ENCODE measurements around the gene AGFG2.
"Not testable (repeated sequence)": the region's sequence is repeated elsewhere in the genome, so short reads cannot be mapped to it uniquely, and the experiment has no call there.

The AGFG2 gene

DNA sequence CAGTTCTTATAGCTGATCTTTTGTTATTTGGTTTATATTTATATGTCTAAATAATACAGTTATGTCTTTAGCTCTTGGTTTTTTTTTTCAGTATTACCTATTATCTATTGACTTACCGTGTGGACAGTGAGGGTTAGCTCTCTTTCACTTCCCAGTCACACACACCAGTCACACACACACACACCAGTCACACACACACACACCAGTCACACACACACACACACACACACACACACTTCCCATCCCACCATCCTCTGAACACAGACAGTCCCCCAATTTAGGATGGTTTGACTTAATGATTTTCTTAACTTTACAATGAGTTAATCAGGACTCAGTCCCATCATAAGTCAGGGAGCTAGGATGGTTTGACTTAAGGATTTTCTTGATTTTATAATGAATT lies 18.9 kb upstream of the AGFG2 start:
- in situ Hi-C loops (cut with MboI; ENCODE audit: low sequenced_read_pairs): no loop called here

DNA sequence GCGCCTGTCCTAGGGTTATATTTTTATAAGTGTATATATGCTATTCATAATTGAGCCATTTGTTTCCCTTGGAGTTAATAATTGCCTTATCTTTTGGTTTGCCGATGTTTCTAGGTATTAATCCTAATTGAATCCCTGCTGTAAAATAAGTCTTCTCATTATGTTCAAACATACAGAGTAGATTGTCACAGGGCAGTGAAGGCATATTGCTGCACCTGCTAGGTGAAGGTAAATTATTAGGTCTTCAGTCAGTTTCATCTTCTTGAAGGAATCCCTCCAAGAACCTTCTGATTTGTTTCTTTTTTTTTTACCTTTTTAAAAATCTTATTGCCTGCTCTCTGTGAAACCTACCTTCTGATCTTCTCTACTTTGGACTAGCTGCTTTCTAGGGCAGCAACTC lies 17.9 kb upstream of the AGFG2 start:
- in situ Hi-C loops (cut with MboI; ENCODE audit: low sequenced_read_pairs): no loop called here

DNA sequence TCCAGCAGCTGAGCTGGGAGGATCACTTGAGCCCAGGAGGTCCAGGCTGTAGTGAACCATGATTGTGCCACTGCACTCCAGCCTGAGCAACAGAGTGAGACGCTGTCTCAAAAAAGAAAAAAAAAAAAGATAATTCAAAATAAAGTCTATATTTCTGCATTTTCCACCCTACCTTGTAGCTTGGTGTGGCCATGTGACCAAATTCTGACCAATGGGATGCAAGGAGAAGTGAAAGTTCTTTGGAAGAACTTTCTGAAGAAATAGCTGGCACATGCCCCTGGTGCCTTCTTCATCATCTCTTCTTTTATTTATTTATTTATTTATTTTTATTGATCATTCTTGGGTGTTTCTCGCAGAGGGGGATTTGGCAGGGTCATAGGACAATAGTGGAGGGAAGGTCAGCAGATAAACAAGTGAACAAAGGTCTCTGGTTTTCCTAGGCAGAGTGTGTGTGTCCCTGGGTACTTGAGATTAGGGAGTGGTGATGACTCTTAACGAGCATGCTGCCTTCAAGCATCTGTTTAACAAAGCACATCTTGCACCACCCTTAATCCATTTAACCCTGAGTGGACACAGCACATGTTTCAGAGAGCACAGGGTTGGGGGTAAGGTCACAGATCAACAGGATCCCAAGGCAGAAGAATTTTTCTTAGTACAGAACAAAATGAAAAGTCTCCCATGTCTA lies 17.0 kb upstream of the AGFG2 start:
- in situ Hi-C loops (cut with MboI; ENCODE audit: low sequenced_read_pairs): not testable (repeated sequence)

DNA sequence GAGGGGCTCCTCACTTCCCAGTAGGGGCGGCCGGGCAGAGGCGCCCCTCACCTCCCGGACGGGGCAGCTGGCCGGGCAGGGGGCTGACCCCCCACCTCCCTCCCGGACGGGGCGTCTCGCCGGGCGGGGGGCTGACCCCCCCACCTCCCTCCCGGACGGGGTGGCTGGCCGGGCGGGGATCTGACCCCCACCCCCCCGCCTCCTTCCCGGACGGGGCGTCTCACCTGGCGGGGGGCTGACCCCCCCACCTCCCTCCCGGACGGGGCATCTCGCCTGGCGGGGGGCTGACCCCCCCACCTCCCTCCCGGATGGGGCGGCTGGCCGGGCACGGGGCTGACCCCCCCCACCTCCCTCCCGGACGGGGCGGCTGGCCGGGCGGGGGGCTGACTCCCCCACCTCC lies 15.8 kb upstream of the AGFG2 start:
- in situ Hi-C loops (cut with MboI; ENCODE audit: low sequenced_read_pairs): not testable (repeated sequence)

DNA sequence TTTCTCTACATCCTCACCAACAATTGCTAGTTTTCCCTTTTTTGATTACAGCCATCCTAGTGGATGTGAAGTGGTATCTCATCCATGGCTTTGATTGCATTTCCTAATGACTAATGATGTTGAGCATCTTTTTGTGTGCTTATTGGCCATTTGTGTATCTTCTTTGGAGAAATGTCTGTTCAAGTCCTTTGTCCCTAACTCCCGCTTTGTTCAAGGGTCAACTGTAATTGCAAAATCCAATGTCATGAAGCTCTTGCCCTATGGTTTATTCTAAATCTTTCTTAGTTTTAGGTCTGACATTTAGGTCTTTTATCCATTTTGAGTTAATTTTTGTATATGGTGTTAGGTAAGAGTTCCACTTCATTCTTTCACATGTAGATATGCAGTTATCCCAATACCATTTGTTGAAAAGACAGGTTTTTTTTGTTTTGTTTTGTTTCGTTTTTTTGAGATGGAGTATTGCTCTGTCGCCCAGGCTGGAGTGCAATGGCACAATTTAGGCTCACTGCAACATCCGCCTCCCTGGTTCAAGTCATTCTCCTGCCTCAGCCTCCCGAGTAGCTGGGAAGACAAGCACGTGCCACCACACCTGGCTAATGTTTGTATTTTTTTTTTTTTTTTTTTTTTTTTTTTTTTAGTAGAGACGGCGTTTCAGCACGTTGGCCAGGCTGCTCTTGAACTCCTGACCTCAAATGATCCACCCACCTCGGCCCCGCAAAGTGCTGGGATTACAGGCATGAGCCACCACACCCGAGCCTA lies 10.7 kb upstream of the AGFG2 start:
- in situ Hi-C loops (cut with MboI; ENCODE audit: low sequenced_read_pairs): not testable (repeated sequence)

DNA sequence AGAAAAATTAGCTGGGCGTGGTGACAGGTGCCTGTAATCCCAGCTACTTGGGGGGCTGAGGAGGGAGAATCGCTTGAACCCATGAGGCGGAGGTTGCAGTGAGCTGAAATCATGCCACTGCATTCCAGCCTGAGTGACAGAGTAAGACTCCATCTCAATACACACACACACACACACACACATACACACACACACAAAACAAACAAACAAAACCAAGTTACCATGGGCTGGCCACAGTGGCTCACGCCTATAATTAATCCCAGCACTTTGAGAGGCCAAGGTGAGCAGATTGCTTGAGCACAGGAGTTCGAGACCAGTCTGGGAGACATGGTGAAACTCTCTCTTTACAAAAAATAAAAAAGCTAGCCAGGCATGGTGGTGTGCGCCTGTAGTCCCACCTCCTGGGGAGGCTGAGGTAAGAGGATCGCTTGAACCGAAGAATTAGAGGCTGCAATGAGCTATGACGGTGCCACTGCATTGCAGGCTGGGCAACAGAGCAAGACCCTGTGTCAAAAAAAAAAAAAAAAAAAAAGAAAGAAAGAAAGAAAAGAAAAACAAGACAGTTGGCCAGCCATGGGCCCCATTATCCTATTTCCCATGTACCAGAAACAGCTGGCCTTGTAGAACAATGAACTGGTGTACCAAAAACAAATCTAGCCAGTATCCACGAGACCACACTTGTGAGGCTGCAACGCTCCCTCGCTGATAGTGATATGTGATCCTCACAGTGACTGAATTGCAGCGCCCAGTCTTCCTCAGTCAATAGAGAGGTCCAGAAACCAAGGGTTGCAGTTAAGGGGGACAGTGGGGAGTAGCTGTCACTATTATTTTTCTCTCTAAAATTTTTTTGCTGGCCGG lies 6.6 kb upstream of the AGFG2 start:
- in situ Hi-C loops (cut with MboI; ENCODE audit: low sequenced_read_pairs): no loop called here

DNA sequence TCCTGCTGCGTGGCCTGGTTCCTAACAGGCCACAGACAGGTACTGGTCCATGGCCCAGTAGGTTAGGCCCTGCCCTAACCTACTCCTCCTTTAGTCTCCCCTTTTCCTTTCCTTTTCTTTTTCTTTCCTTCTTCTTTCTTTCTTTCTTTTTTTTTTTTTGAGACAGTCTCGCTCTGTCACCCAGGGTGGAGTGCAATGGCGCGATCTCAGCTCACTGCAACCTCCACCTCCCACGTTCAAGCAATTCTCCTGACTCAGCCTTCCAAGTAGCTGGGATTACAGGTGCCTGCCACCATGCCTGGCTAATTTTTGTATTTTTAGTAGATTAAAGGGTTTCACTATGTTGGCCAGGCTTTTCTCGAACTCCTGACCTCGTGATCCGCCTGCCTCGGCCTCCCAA lies 3.0 kb upstream of the AGFG2 start:
- in situ Hi-C loops (cut with MboI; ENCODE audit: low sequenced_read_pairs): not testable (repeated sequence)

DNA sequence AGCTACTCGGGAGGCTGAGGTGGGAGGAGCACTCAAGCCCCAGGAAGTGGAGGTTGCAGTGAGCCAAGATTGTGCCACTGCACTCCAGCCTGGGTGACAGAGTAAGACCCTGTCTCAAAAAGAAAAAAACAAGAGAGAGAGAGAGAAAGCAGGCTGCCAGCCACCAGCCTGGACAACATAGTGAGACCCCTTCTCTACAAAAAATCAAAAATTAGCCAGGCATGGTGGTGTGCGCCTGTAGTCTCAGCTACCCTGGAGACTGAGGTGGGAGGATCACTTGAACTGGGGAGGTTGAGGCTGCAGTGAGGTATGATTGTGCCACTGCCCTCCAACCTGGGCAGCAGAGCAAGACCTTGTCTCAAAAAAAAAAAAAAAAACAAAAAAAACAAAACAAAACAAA lies 2.3 kb upstream of the AGFG2 start:
- in situ Hi-C loops (cut with MboI; ENCODE audit: low sequenced_read_pairs): not testable (repeated sequence)

DNA sequence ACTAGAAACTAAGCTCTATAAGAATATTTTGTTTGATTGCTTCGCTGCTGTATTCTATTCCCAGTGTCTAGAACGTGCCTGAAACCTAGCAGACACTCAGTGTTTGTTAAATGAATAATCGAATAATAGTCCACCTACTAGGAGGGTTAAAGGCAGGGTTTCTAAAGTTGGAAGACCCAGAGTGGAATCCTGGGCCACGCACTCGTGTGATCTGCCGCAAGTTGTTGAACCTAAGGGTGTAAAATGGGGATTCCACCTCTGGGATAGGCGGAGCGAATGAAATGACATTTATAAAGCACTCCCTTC lies 702 bp upstream of the AGFG2 start:
- in situ Hi-C loops (cut with MboI; ENCODE audit: low sequenced_read_pairs): no loop called here

DNA sequence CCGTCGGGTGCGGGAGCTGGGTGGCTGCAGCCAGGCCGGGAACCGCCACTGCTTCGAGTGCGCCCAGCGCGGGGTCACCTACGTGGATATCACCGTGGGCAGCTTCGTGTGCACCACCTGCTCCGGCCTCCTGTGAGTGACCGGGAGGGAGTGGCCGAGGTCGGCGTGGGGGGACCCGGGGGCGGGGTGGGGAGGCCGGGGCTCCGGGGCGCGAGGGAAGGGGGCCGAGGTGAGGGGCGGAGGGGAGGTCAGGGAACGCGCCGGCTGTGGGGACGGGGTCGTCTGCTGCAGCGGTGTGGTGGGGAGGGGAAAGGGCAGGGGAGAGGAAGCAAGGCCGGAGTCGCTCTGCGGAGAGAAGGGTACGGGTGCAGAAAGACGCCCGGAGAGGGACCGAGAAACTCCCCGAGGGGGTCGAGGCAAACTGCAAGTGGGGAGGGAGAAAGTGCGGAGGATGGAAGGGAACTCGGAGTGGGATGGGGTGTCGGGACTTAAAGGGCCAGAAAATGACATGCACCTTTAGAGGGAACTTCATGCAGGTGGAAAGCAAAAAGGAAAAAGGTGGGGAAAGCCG lies 518 bp downstream of the AGFG2 start:
- in situ Hi-C loops (cut with MboI; ENCODE audit: low sequenced_read_pairs): no loop called here

DNA sequence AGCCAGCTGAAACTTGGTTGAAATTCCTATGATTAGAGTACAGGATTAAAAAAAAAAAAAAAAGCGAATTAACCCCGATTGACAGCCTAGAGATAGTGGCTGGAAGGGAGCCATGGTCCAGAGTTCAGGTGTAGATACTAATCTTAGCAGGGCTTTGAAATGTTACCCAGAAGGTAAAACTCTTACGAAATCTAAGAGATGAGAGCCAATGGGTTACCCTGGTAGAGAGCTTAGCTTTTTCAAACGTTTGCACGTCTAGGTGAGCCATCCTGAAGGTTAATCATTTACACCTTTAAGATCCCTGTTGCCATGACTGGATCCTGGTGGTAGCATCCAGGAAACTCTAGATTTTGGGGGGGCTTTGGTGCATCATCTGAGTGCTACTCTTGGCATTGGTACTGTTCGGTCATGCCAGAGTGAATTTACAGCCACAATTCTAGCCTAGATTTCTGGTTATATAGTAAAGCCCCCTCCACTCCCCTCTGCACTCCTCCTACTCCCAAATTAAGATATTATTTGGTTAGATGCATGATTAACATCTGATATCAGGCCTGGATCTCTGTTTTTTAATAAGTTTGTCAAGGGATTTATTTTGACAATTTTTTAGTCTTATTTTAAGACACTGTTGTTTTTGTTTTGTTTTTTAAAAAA lies 1.2 kb downstream of the AGFG2 start:
- in situ Hi-C loops (cut with MboI; ENCODE audit: low sequenced_read_pairs): no loop called here

DNA sequence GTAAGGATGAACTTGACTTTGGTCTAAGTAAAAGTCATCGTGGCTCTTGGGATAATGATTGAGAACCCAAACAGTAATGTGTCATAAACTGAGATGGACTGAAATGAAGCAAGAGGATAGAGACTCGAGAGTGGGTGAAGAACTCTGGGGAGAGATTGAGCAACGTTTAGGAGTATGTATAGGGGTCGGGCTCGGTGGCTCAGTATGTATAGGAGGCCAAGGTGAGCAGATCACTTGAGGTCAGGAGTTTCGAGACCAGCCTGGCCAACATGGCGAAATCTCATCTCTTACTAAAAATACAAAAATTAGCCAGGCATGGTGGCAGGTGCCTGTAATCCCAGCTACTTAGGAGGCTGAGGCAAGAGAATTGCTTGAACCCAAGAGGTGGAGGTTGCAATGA lies 2.3 kb downstream of the AGFG2 start:
- in situ Hi-C loops (cut with MboI; ENCODE audit: low sequenced_read_pairs): not testable (repeated sequence)

DNA sequence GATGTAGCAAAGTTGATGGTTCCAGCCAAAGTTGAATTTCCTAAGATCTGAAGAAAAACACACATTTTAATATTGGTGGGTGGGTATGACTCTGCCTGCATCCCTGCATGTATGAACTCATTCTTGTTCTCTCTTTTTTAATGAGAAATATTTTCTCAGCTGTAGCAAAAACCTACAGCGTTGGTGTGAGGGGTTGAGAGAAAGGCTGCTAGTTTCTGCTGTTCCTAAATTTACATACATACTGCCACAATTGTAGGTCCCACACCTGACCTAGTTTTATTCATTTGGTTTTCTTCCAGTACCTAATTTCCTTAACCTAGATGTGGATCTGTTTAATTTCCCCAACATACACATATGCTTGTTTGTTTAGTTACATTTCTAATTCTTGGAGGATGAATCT lies 4.6 kb downstream of the AGFG2 start:
- in situ Hi-C loops (cut with MboI; ENCODE audit: low sequenced_read_pairs): no loop called here

DNA sequence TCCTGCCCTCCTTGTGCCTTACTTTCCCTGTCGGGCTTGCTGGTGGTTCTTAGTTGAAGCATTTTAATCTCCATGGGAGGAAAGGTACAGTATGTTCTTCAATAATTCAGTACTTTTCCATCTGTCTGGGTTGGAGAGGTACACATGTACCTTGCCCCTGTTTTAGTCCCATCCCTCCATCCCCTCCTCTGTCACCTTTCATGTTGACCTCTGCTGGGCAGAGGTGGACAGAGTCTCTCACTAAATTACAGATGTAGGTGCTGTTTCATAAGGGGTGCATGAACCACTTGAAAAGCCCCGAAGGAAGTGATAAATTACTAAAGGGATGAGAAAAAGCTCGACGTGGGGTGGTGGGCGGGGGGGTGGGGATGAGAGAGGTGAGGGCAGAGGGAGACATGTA lies 5.4 kb downstream of the AGFG2 start:
- in situ Hi-C loops (cut with MboI; ENCODE audit: low sequenced_read_pairs): no loop called here

DNA sequence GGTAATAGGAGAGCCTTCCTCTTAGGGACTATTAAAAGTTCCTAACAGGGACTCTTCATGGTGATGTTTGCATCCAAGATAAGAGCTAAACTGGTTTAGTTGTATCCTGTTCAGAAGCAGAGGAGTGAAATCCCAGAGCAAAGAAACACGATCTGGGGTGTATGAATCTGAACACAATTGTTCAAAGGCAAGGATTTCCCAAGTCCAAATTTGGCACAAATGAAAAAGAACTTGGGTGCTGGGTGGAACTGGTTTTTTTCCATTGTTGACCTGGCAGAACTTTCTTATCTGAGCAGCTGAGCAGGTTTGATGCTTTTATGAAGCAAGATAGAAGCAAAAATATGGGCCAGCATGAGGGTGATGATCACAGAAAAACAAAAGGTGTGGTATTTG lies 6.0 kb downstream of the AGFG2 start:
- in situ Hi-C loops (cut with MboI; ENCODE audit: low sequenced_read_pairs): no loop called here

DNA sequence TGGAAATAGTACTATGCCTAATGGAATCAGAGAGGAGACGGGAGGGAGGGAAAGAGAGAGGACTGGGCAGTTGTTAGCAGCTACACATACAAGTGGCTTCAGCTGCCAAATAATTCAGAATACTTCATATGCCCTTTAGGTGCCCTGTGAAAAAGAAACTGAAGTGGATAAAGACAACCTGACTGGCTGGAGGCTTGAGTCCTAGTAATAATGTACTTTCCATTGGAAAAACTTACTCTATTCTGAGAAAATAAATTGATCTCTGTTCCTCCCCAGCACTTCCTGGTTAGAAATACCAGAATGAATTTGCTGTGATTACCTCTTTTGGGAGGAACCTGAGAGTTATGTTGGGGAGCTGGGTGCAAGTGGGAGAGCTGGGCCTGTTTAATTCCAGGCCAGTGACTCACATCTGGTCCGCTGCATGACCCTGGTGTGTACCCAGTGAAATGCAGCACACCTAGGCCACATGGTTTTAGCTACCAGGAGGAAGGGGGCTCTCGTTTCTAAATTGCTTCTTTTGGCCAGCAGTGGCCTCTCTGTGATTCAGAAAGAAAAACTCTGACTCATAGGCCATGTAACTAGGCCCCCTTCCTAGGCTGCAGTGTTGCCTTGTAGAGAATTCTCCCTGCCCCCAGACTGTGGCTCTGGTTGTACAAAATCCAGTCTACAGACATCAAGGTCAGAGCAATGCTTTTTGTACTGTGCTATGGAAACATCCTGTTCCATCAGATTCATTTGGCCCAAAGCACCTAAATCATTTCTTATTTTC lies 6.5 kb downstream of the AGFG2 start:
- in situ Hi-C loops (cut with MboI; ENCODE audit: low sequenced_read_pairs): no loop called here

DNA sequence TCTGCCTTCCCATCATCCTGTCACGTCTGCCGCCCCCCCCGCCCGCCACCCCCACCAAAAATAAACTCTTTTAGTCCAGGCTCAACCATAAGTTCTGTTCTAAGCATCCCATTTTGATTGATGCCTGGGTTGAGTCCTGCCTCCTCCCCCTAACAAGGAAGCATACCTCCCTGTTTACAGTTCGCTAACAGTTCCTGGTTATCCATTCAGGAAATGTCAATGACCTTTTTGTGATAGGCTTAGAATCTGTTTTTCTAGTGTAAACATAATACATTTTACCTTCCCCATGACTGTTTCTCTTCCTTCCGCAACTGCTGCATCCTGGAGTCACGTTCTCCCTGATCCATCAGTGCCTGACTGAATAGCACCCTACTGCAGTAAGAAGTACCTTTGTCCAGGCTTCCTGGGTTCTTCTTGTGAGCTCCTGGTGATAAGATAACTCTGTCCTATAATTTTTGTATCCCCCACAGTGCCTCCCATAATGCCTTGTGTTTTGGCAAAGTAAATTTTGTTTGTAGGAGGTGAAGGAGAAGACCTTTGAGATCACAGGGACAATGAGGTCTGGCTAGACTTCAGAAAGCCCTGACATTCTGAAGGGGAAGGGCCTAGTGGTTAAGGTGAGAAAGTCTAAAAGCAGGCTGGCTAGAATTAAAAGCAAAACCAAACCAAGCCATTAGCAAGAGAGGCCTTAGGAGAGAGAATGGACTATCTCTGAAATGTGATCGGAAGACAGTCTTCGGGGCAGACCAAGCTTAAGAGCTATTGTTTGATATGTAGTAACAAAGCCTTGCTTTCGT lies 7.3 kb downstream of the AGFG2 start:
- in situ Hi-C loops (cut with MboI; ENCODE audit: low sequenced_read_pairs): no loop called here

DNA sequence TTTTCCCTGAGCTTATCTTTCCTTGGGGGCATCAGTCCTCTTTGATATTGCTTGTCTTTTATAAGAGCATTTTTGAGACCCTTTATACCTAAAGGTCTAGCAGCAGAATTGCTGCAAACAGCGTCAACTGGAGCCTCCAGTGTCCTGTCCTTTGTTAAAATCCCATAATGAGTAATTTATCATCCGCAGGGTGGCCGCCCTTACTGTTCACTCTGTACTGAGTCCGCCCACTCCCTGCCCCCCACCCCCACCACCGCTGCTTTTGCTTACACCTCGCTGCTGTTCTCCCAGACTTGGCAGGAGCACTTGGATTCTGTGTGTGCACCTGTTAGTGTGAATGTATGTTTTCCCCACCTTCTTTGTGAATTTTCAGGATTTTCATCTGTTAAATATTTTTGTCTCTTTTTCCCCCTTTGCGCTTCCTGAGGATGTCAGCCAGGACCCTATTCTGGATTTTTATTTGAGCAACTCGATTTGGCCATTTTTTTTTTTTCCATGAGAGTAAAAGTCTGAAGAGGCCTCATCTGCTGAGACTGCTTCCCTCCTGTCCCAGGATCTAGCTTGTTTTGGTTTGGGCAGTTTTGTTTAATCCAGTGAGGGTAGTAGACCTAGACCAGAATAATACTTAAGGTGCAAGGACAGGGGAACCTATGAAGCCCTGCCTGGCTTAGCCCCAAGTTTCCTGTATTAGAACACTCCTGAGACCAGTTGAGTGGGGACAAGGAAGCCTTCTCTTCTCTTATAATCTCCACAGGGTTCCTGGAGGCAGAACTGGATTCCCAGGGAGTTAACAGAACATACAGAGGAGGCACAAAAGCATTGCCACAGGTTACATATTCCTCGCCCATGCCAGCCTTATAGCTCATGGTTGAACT lies 8.2 kb downstream of the AGFG2 start:
- in situ Hi-C loops (cut with MboI; ENCODE audit: low sequenced_read_pairs): no loop called here

DNA sequence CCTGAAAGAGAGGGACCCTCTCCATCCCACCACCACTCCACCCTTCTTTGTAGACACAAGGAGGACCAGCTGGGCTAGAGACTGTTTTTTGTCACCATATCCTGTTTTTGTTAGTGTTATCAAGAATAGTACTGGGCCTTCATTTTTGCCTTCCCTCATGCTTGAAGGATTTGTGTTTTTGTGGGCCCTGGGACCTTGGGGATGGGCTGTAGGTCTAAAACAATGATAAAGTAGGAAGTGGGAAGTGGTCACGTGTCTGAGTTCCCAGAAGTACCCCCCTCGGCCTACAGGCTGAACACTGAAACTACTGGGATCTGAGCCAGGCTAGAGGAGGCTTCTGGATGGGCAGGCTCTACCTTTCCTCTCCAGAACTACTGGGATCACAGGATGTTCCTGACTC lies 8.9 kb downstream of the AGFG2 start:
- in situ Hi-C loops (cut with MboI; ENCODE audit: low sequenced_read_pairs): no loop called here
